ENCODE data around the gene RMDN2.

DNA sequence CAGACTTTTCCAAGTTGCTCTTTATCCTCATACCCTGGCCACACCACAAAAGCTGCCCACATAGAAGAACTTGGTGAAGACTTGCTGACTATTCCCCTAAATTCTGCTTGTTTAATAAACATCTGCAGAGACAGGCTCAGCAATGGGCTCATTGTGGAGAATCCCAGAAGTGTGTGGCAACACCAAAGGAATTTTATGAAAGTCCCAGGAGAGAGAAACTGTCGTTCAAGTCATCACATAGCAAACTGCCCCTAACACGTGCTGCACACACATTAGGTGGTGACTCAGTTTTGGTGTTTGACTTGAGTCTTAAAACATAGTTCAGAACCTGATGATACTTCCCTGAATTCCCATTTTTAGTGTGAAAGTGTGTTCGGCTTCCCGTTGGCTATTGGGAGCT is 112.2 kb downstream of the RMDN2 start:
- TF ChIP-seq, protein P1, sequence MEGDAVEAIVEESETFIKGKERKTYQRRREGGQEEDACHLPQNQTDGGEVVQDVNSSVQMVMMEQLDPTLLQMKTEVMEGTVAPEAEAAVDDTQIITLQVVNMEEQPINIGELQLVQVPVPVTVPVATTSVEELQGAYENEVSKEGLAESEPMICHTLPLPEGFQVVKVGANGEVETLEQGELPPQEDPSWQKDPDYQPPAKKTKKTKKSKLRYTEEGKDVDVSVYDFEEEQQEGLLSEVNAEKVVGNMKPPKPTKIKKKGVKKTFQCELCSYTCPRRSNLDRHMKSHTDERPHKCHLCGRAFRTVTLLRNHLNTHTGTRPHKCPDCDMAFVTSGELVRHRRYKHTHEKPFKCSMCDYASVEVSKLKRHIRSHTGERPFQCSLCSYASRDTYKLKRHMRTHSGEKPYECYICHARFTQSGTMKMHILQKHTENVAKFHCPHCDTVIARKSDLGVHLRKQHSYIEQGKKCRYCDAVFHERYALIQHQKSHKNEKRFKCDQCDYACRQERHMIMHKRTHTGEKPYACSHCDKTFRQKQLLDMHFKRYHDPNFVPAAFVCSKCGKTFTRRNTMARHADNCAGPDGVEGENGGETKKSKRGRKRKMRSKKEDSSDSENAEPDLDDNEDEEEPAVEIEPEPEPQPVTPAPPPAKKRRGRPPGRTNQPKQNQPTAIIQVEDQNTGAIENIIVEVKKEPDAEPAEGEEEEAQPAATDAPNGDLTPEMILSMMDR (IDR thresholded peaks at IDR 0.05; ENCODE audit: borderline replicate concordance, extremely low read depth, low read length, poor library complexity, severe bottlenecking), result no peak
- TF ChIP-seq EZH2 (IDR thresholded peaks at IDR 0.05; ENCODE audit: borderline replicate concordance, low read depth, low read length, severe bottlenecking), result no peak
